Measurements from ENCODE around the gene PACC1.

- TF ChIP-seq TAF1 (IDR thresholded peaks at IDR 0.05; ENCODE audit: low read depth, low read length) (no peak), POLR2AphosphoS5 (IDR thresholded peaks at IDR 0.05; ENCODE audit: low read depth, low read length) (no peak), POU2F2 (IDR thresholded peaks at IDR 0.05; ENCODE audit: low read depth, low read length) (no peak)
These were observed 91.6 kb downstream of the PACC1 start for GRCh38 chr1:212323066-212323465.
